Lung (tissue), 12 donors: ENCODE measurements around the gene OFD1. TPM values are rescaled to one million over a fixed set of nuclear protein-coding genes. Genes with fewer than 3 reads are reported as not detected.

ENCODE experiments used
- ATAC-seq: fragments of 200-7000 bp; cut with Tn5 transposase; one replicate; pipeline ENCODE4 v1.9.1; 2020; ENCODE audit warnings: moderate number of reproducible peaks; ENCODE audit not compliant: insufficient read depth, low FRiP score
- DNase-seq, 3 donors: peaks; one replicate each; pipeline ENCODE4 v3.0.0-alpha.2; 2013 to 2017
- H3K27ac ChIP-seq, 2 donors: one replicate each; pipeline ENCODE4 v1.5.1; 2013; ENCODE audit warnings: mild to moderate bottlenecking in 2 of 2, moderate library complexity in 2 of 2, control low read depth in 1 of 2, inconsistent platforms in 1 of 2, low read depth in 1 of 2, low read length in 1 of 2
- H3K27me3 ChIP-seq, 3 donors: one replicate each; pipeline ENCODE4 v1.5.1; 2013; ENCODE audit warnings: low read length in 2 of 3; ENCODE audit not compliant: control insufficient read depth in 3 of 3, insufficient read depth in 3 of 3
- H3K36me3 ChIP-seq, 4 donors: one replicate each; pipeline ENCODE4 v1.5.1; 2013; ENCODE audit warnings: low read length in 4 of 4, mild to moderate bottlenecking in 1 of 4, moderate library complexity in 1 of 4; ENCODE audit not compliant: control insufficient read depth in 4 of 4, insufficient read depth in 4 of 4
- H3K4me1 ChIP-seq, 5 donors: one replicate each; pipeline ENCODE4 v1.5.1; 2013; ENCODE audit warnings: low read length in 5 of 5, mild to moderate bottlenecking in 2 of 5, moderate library complexity in 1 of 5; ENCODE audit not compliant: control insufficient read depth in 5 of 5, insufficient read depth in 5 of 5
- H3K4me3 ChIP-seq: one replicate; pipeline ENCODE4 v1.5.1; 2013; ENCODE audit warnings: mild to moderate bottlenecking, control low read depth, moderate library complexity
- H3K9ac ChIP-seq, 2 donors: one replicate each; pipeline ENCODE4 v1.5.1; 2013; ENCODE audit warnings: low read length in 2 of 2, control low read depth in 1 of 2; ENCODE audit not compliant: insufficient read depth in 1 of 2
- H3K9me3 ChIP-seq, 4 donors: one replicate each; pipeline ENCODE4 v1.5.1; 2013; ENCODE audit warnings: low read length in 3 of 4, mild to moderate bottlenecking in 1 of 4, moderate library complexity in 1 of 4; ENCODE audit not compliant: control insufficient read depth in 4 of 4, insufficient read depth in 3 of 4
- WGBS, 2 donors: extraction: QIAGEN DNeasy Blood & Tissue Kit; methylation state at CpG; one replicate each; pipeline ENCODE4 v1.1.7; 2013; 5-methylcytosine and 5-hydroxymethylcytosine counted together
- polyA plus RNA-seq, 2 donors: library from polyadenylated mRNA; stranded (reverse); fragments of 200-250 nt; gene quantifications; one replicate each; pipeline ENCODE4 v1.2.1, GENCODE V29; 2013
- total RNA-seq, 2 donors: library from RNA; depleted of rRNA in 1 of 2; stranded (reverse); fragments of >200 nt in 1 of 2; gene quantifications; one replicate each; pipeline ENCODE4 v1.2.1, GENCODE V29; 2014 to 2021
- TF ChIP-seq, protein P1 (sequence below): IDR thresholded peaks from 2 replicates; pipeline ENCODE4 v1.5.1; 2012; ENCODE audit warnings: mild to moderate bottlenecking; ENCODE audit errors: control extremely low read depth, extremely low read depth
- donor health status: control.
- donor health status: control.
- donor health status: Bipolar disorder and iron deficiency.
- donor health status: healthy.
- donor health status: DM: yes; HTN: yes; CAD: no.

Gene OFD1
- total and polyA plus RNA-seq, 4 donors = 10.3 to 65.8 (median 34.6) TPM

DNA sequence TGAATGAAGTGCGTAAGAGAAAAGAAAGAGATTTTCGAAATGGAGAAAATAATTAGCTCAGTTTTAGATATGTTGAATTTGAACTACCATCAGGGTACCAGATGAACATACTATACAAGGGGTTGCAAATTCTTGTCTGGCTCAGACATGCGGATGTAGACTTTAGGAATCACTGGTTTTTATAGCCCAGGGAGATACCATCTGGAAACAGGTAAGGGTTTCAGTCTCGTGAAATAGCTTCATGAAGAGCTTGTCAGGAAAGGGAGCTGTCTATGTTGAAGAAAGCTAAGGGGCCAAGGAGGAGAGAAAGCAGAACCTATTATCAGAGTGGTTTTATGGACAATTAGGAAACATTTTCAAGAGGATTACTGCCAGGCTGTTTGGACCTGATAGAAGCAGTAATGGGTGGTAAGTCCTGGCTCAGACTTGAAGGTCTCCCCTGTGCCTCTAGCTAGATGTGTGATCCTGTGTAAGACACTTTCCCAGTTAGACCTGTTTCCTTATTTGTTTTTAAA is 38.9 kb upstream of the OFD1 start:
- H3K9me3 ChIP-seq = no peaks in the 10 kb centered on the region
- peaks cover 0 to 25% (median 3%) of the 10 kb centered on the region in 5 donors for H3K4me1 ChIP-seq
- no peaks in the 10 kb centered on the region for H3K36me3 ChIP-seq
- no peak overlapping the region for H3K27ac ChIP-seq
- WGBS, 2 donors = 78 to 85% methylated on average over 4 of the region's 4 CpGs
- H3K27me3 ChIP-seq = peaks cover 0 to 40% (median 34%) of the 10 kb centered on the region in 3 donors
- TF ChIP-seq, protein P1, sequence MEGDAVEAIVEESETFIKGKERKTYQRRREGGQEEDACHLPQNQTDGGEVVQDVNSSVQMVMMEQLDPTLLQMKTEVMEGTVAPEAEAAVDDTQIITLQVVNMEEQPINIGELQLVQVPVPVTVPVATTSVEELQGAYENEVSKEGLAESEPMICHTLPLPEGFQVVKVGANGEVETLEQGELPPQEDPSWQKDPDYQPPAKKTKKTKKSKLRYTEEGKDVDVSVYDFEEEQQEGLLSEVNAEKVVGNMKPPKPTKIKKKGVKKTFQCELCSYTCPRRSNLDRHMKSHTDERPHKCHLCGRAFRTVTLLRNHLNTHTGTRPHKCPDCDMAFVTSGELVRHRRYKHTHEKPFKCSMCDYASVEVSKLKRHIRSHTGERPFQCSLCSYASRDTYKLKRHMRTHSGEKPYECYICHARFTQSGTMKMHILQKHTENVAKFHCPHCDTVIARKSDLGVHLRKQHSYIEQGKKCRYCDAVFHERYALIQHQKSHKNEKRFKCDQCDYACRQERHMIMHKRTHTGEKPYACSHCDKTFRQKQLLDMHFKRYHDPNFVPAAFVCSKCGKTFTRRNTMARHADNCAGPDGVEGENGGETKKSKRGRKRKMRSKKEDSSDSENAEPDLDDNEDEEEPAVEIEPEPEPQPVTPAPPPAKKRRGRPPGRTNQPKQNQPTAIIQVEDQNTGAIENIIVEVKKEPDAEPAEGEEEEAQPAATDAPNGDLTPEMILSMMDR = no peak
- ATAC-seq (no peak), DNase-seq (no peak)
- no peak overlapping the region for H3K4me3 ChIP-seq
- no peak overlapping the region for H3K9ac ChIP-seq

DNA sequence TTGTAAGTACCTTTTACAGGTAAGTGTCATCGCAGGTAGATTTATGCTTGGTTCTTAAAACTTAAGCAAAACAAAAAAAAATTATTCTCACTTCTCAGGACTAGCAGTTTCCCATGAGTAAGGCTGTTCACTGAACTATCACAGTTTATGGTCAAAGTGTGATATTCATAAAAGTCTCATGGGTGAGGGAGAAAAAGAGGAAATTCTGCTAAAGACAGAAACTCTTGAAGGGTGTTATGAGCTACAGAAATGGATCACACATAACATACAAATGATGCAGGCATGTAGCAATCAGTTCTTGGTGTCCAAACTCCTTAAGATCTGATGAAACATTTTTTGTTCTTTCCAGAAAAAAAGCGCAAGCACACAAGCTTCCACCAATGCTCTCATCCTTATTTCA is 37.1 kb upstream of the OFD1 start:
- ATAC-seq = no peak
- Histone ChIP-seq H3K9me3 (no peaks in the 10 kb centered on the region), H3K4me3 (no peak overlapping the region), H3K4me1 (peaks cover 0 to 25% (median 6%) of the 10 kb centered on the region in 5 donors), H3K27ac (no peak overlapping the region), H3K27me3 (peaks cover 0 to 50% (median 35%) of the 10 kb centered on the region in 3 donors), H3K9ac (no peak overlapping the region), H3K36me3 (no peaks in the 10 kb centered on the region)
- WGBS, 2 donors = 72 to 84% methylated on average over 2 of the region's 2 CpGs
- TF ChIP-seq, protein P1 = no peak
- DNase-seq = no peak

DNA sequence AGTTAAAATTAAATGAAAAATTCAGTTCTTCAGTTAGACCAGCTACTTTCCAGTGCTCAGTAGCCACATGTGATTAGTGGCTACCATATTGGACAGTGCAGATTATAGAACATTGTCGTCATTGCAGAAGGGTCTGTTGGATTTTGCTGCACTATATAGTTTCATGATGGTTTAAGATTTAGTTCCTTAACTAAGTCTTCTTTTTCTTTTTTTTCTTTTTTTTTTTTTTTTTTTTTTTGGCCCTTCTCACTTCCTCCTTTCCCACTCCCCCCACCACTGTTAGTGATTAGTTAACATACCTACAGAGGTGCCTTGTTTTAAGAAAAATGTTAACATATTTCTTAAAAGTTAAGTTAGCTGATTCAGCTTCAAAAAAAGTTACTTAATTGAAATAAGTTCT is 36.6 kb upstream of the OFD1 start:
- ATAC-seq = no peak
- Histone ChIP-seq H3K4me3 (no peak overlapping the region), H3K9ac (no peak overlapping the region), H3K27me3 (peaks cover 0 to 49% (median 30%) of the 10 kb centered on the region in 3 donors), H3K27ac (no peak overlapping the region), H3K36me3 (no peaks in the 10 kb centered on the region), H3K4me1 (peaks cover 0 to 25% (median 6%) of the 10 kb centered on the region in 5 donors), H3K9me3 (no peaks in the 10 kb centered on the region)
- 68 to 90% methylated on average over 1 of the region's 1 CpG for WGBS, 2 donors
- DNase-seq = no peak
- TF ChIP-seq, protein P1 = no peak

DNA sequence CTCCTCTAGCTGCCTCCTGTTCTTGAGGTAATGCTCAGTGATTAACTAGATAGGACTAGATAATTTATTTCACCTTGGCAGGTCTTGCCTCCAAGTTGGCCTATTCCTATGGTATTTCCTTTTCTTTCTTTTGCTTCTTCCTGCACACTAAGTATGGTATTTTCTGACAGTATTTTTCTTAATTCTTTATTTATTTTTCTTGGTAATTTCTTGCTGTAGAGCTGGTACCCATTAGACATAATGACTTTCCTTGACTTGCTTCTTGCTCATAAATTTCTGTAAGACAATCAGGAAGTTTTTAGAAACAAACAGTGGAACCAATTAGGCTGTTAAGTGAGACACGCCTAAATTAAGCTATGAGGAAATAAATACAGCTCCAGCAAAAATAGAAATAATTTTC is 36.1 kb upstream of the OFD1 start:
- Histone ChIP-seq H3K9ac (no peak overlapping the region), H3K36me3 (no peaks in the 10 kb centered on the region), H3K9me3 (no peaks in the 10 kb centered on the region), H3K4me1 (peaks cover 0 to 25% (median 6%) of the 10 kb centered on the region in 5 donors), H3K4me3 (no peak overlapping the region), H3K27me3 (peaks cover 0 to 53% (median 28%) of the 10 kb centered on the region in 3 donors), H3K27ac (no peak overlapping the region)
- TF ChIP-seq, protein P1 = no peak
- no peak for DNase-seq
- ATAC-seq = no peak
- WGBS, 2 donors = 48 to 69% methylated on average over 1 of the region's 1 CpG
